HEK293 (cell line): ENCODE data around the gene HTRA2.

ENCODE experiments used
- CTCF ChIA-PET: fragments of 350-600 bp; formaldehyde crosslinking; extraction: SDS; loops from one replicate; lab custom pipeline; 2021; ENCODE audit warnings: antibody characterized with exemption; lab: Yijun Ruan, JAX
- POLR2A ChIA-PET: fragments of 300-600 bp; formaldehyde crosslinking; extraction: SDS; loops from one replicate; lab custom pipeline; 2020; ENCODE audit warnings: antibody characterized with exemption, inconsistent platforms; lab: Yijun Ruan, JAX
- H3K27ac ChIP-seq: fragments of 200-500 bp; sonication (Bioruptor generic); 2 replicates; pipeline ENCODE4 v1.5.1; 2014; ENCODE audit warnings: low read depth, low read length, control low read depth, inconsistent platforms; ENCODE audit errors: extremely low read depth
- H3K36me3 ChIP-seq, 2 experiments: fragments of 200-500 bp in 1 of 2; sonication (Bioruptor generic) in 1 of 2; 1 replicate in 1 of 2; 2 replicates in 1 of 2; pipeline ENCODE4 v1.5.1; 2014 to 2017; ENCODE audit warnings: inconsistent platforms in 2 of 2, low read length in 2 of 2; ENCODE audit not compliant: control insufficient read depth in 2 of 2, insufficient read depth in 1 of 2
- H3K4me1 ChIP-seq: fragments of 200-500 bp; sonication (Bioruptor generic); 2 replicates; pipeline ENCODE4 v1.5.1; 2014; ENCODE audit warnings: mild to moderate bottlenecking, low read length, inconsistent platforms; ENCODE audit not compliant: control insufficient read depth, insufficient read depth
- H3K4me3 ChIP-seq: 2 replicates; pipeline ENCODE4 v1.5.1; 2011; ENCODE audit warnings: low read depth, mild to moderate bottlenecking, control low read depth, low read length, moderate library complexity
- H3K9me3 ChIP-seq: fragments of 200-500 bp; sonication (Bioruptor generic); 2 replicates; pipeline ENCODE4 v1.5.1; 2014; ENCODE audit warnings: low read depth, low read length, inconsistent platforms; ENCODE audit not compliant: control insufficient read depth, insufficient read depth
- GFI1B ChIP-seq: fragments of 450-650 bp; formaldehyde crosslinking; IDR thresholded peaks from 2 replicates; pipeline ENCODE4 v1.5.1; 2016; ENCODE audit warnings: missing biosample characterization, missing genetic modification characterization
- GLI4 ChIP-seq: fragments of 450-650 bp; formaldehyde crosslinking; IDR thresholded peaks from 2 replicates; pipeline ENCODE4 v1.5.1; 2016; ENCODE audit warnings: missing biosample characterization, missing genetic modification characterization
- KLF7 ChIP-seq: fragments of 450-650 bp; formaldehyde crosslinking; IDR thresholded peaks from 2 replicates; pipeline ENCODE4 v1.5.1; 2016; ENCODE audit warnings: missing biosample characterization, missing genetic modification characterization, borderline replicate concordance
- MYNN ChIP-seq: fragments of 450-650 bp; formaldehyde crosslinking; IDR thresholded peaks from 2 replicates; pipeline ENCODE4 v1.5.1; 2016; ENCODE audit warnings: missing biosample characterization, missing genetic modification characterization, borderline replicate concordance
- SCRT2 ChIP-seq: fragments of 450-650 bp; formaldehyde crosslinking; IDR thresholded peaks from 2 replicates; pipeline ENCODE4 v1.5.1; 2016; ENCODE audit warnings: missing biosample characterization, missing genetic modification characterization
- YY2 ChIP-seq: fragments of 450-650 bp; formaldehyde crosslinking; IDR thresholded peaks from 2 replicates; pipeline ENCODE4 v1.5.1; 2016; ENCODE audit warnings: missing biosample characterization, missing genetic modification characterization
- ZNF10 ChIP-seq: fragments of 450-650 bp; formaldehyde crosslinking; IDR thresholded peaks from 2 replicates; pipeline ENCODE4 v1.5.1; 2017; ENCODE audit warnings: missing biosample characterization, missing genetic modification characterization
- ZNF132 ChIP-seq: fragments of 450-650 bp; formaldehyde crosslinking; IDR thresholded peaks from 2 replicates; pipeline ENCODE4 v1.5.1; 2017; ENCODE audit warnings: missing biosample characterization, missing genetic modification characterization, borderline replicate concordance
- ZNF23 ChIP-seq: fragments of 450-650 bp; formaldehyde crosslinking; IDR thresholded peaks from 2 replicates; pipeline ENCODE4 v1.5.1; 2016; ENCODE audit warnings: missing biosample characterization, missing genetic modification characterization, borderline replicate concordance
- ZNF24 ChIP-seq: fragments of 450-650 bp; formaldehyde crosslinking; IDR thresholded peaks from 2 replicates; pipeline ENCODE4 v1.5.1; 2016; ENCODE audit warnings: missing biosample characterization, missing genetic modification characterization
- ZNF350 ChIP-seq: fragments of 450-650 bp; formaldehyde crosslinking; IDR thresholded peaks from 2 replicates; pipeline ENCODE4 v1.5.0; 2017; ENCODE audit warnings: missing biosample characterization, mild to moderate bottlenecking, missing genetic modification characterization
- ZNF366 ChIP-seq: fragments of 450-650 bp; formaldehyde crosslinking; conservative IDR thresholded peaks from 2 replicates; pipeline ENCODE4 v1.5.1; 2016; ENCODE audit warnings: missing biosample characterization, missing genetic modification characterization
- ZNF37A ChIP-seq: fragments of 450-650 bp; IDR thresholded peaks from 2 replicates; pipeline ENCODE4 v1.5.1; 2018; ENCODE audit warnings: missing biosample characterization, missing genetic modification characterization
- ZNF423 ChIP-seq: fragments of 450-650 bp; formaldehyde crosslinking; IDR thresholded peaks from 2 replicates; pipeline ENCODE4 v1.5.1; 2016; ENCODE audit warnings: missing biosample characterization, missing genetic modification characterization
- ZNF558 ChIP-seq: fragments of 450-650 bp; formaldehyde crosslinking; IDR thresholded peaks from 2 replicates; pipeline ENCODE4 v1.5.1; 2016; ENCODE audit warnings: missing biosample characterization, missing genetic modification characterization
- ZNF560 ChIP-seq: fragments of 450-650 bp; formaldehyde crosslinking; IDR thresholded peaks from 2 replicates; pipeline ENCODE4 v1.5.1; 2017; ENCODE audit warnings: missing biosample characterization, missing genetic modification characterization, borderline replicate concordance
- ZNF670 ChIP-seq: fragments of 450-650 bp; formaldehyde crosslinking; IDR thresholded peaks from 2 replicates; pipeline ENCODE4 v1.5.1; 2016; ENCODE audit warnings: missing biosample characterization, missing genetic modification characterization, low read depth
- ZNF677 ChIP-seq: fragments of 450-650 bp; IDR thresholded peaks from 2 replicates; pipeline ENCODE4 v1.5.0; 2018; ENCODE audit warnings: missing biosample characterization, mild to moderate bottlenecking, missing genetic modification characterization, moderate library complexity
- TF ChIP-seq, protein P1 (sequence below): fragments of 450-650 bp; formaldehyde crosslinking; conservative IDR thresholded peaks from 2 replicates; pipeline ENCODE4 v1.5.1; 2016; ENCODE audit warnings: low read depth, missing biosample characterization, missing genetic modification characterization
- TF ChIP-seq, protein P2 (sequence below): fragments of 450-650 bp; formaldehyde crosslinking; IDR thresholded peaks from 2 replicates; pipeline ENCODE4 v1.5.1; 2016; ENCODE audit warnings: missing biosample characterization, missing genetic modification characterization, low read depth
- TF ChIP-seq, protein P3 (sequence below): fragments of 450-650 bp; formaldehyde crosslinking; IDR thresholded peaks from 2 replicates; pipeline ENCODE4 v1.5.1; 2017; ENCODE audit warnings: missing biosample characterization, missing genetic modification characterization

HTRA2 gene

DNA sequence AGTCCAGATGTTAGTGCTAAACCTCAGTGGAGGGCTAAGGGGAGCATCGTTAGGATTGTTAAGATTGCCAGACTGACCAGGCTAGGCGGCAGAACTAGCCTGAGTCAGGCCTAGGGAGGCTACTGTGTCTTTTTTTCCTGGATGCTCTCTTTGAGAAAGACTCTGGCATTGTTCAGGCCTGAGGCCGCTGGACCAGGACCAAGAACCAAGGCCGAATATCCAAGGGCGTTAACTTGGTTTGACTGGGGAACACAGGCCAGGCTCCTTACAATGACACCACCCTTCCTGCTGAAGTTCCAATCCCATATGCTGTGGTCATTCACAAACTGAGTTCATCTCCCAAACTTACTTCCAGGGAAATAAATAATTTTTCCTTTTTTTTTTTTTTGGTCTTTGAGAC is 10.6 kb downstream of the HTRA2 start:
- Histone ChIP-seq H3K9me3 (no peaks in the 10 kb centered on the region), H3K36me3 (no peaks in the 10 kb centered on the region), H3K27ac (no peak overlapping the region), H3K4me3 (no peak overlapping the region), H3K4me1 (no peaks in the 10 kb centered on the region)
- TF ChIP-seq GLI4: no peak
- no peak for TF ChIP-seq ZNF423 (tag by site-specific recombination)
- TF ChIP-seq GFI1B (tag by site-specific recombination): no peak
- TF ChIP-seq ZNF24 (tag by site-specific recombination): no peak
- no peak for TF ChIP-seq YY2
- TF ChIP-seq SCRT2 (tag by site-specific recombination): no peak
- TF ChIP-seq, protein P1, sequence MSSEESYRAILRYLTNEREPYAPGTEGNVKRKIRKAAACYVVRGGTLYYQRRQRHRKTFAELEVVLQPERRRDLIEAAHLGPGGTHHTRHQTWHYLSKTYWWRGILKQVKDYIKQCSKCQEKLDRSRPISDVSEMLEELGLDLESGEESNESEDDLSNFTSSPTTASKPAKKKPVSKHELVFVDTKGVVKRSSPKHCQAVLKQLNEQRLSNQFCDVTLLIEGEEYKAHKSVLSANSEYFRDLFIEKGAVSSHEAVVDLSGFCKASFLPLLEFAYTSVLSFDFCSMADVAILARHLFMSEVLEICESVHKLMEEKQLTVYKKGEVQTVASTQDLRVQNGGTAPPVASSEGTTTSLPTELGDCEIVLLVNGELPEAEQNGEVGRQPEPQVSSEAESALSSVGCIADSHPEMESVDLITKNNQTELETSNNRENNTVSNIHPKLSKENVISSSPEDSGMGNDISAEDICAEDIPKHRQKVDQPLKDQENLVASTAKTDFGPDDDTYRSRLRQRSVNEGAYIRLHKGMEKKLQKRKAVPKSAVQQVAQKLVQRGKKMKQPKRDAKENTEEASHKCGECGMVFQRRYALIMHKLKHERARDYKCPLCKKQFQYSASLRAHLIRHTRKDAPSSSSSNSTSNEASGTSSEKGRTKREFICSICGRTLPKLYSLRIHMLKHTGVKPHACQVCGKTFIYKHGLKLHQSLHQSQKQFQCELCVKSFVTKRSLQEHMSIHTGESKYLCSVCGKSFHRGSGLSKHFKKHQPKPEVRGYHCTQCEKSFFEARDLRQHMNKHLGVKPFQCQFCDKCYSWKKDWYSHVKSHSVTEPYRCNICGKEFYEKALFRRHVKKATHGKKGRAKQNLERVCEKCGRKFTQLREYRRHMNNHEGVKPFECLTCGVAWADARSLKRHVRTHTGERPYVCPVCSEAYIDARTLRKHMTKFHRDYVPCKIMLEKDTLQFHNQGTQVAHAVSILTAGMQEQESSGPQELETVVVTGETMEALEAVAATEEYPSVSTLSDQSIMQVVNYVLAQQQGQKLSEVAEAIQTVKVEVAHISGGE (tag by site-specific recombination): no peak
- no peak for TF ChIP-seq ZNF23 (tag by site-specific recombination)
- no peak for TF ChIP-seq ZNF132 (tag by site-specific recombination)
- TF ChIP-seq ZNF670: no peak
- TF ChIP-seq ZNF10 (tag by site-specific recombination): no peak
- TF ChIP-seq, protein P2, sequence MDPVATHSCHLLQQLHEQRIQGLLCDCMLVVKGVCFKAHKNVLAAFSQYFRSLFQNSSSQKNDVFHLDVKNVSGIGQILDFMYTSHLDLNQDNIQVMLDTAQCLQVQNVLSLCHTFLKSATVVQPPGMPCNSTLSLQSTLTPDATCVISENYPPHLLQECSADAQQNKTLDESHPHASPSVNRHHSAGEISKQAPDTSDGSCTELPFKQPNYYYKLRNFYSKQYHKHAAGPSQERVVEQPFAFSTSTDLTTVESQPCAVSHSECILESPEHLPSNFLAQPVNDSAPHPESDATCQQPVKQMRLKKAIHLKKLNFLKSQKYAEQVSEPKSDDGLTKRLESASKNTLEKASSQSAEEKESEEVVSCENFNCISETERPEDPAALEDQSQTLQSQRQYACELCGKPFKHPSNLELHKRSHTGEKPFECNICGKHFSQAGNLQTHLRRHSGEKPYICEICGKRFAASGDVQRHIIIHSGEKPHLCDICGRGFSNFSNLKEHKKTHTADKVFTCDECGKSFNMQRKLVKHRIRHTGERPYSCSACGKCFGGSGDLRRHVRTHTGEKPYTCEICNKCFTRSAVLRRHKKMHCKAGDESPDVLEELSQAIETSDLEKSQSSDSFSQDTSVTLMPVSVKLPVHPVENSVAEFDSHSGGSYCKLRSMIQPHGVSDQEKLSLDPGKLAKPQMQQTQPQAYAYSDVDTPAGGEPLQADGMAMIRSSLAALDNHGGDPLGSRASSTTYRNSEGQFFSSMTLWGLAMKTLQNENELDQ (tag by site-specific recombination): no peak
- TF ChIP-seq MYNN (tag by site-specific recombination): no peak
- no peak for TF ChIP-seq ZNF560 (tag by site-specific recombination)
- TF ChIP-seq ZNF350 (tag by site-specific recombination): no peak
- TF ChIP-seq ZNF366: no peak
- TF ChIP-seq KLF7: no peak
- TF ChIP-seq, protein P3, sequence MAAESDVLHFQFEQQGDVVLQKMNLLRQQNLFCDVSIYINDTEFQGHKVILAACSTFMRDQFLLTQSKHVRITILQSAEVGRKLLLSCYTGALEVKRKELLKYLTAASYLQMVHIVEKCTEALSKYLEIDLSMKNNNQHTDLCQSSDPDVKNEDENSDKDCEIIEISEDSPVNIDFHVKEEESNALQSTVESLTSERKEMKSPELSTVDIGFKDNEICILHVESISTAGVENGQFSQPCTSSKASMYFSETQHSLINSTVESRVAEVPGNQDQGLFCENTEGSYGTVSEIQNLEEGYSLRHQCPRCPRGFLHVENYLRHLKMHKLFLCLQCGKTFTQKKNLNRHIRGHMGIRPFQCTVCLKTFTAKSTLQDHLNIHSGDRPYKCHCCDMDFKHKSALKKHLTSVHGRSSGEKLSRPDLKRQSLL (tag by site-specific recombination): no peak
- no peak for TF ChIP-seq ZNF677
- TF ChIP-seq ZNF37A: no peak
- POLR2A ChIA-PET: interaction anchor here (1.2 kb wide), 1 partner anchor 11 kb away, joined by 8 read pairs; the partner anchor contains the start of genes AUP1 and HTRA2
- CTCF ChIA-PET: no interaction called here

DNA sequence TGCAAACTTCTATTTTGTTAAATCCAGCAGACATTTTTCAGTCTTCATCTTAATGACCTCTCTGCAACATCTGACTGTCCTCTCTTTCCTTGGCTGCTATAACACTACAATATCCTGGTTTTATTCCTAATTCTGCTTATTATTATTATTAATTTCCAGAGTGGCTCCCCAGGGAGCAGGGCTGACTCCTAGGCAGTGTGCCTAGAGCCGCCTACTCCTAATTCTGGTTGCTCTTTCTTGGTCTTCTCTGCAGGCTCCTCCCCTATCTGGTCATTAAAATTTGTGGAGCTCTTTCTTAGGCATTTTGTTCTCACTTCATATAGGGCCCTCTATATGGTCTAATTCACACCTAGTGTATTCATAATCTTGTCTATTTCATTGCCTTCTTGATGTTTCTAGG is 13.2 kb downstream of the HTRA2 start:
- H3K4me1 ChIP-seq: no peaks in the 10 kb centered on the region
- no peak overlapping the region for H3K27ac ChIP-seq
- no peak for TF ChIP-seq ZNF558 (tag by site-specific recombination)
- TF ChIP-seq GLI4: no peak
- H3K9me3 ChIP-seq: no peaks in the 10 kb centered on the region
- no peak overlapping the region for H3K4me3 ChIP-seq
- ChIA-PET CTCF (interaction anchor here (0.7 to 2.0 kb wide), 2 partner anchors 12 to 48 kb away, joined by 8 to 10 read pairs; no protein-coding TSS in a partner anchor), POLR2A (interaction anchor here (0.6 kb wide), 1 partner anchor 18 kb away, joined by 3 read pairs; no protein-coding TSS in a partner anchor)
- H3K36me3 ChIP-seq: no peaks in the 10 kb centered on the region
